ENCODE data around the gene CORT. TPM values are rescaled to one million over a fixed set of nuclear protein-coding genes. Genes with fewer than 3 reads are reported as not detected.
"Not testable (repeated sequence)": the region's sequence is repeated elsewhere in the genome, so short reads cannot be mapped to it uniquely, and the experiment has no call there.

Gene CORT
- total RNA-seq, 1 donor from 2014 or later, result 0.32 TPM

DNA sequence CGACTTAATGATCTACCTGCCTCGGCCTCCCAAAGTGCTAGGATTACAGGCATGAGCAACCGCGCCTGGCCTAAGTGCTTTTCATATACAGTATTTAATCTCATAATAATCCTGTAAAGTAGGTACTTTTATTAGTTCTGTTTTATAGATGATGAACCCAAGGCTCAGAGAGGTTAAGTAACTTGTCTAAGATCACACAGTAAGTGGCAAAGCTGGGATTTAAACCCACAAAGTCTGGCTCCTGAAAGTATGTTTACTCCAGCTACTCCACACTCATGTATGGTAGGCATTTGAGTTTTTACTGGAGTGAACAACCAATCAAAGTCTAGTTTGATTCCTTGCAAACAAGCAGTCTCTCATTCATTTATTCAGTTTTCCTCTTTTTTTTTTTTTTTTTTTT lies 20.2 kb downstream of the CORT start:
- DNase-seq (no peak), ATAC-seq (ENCODE audit: poor library complexity) (no peak)
- intact Hi-C loops (cut with DNase I), result no loop called here

DNA sequence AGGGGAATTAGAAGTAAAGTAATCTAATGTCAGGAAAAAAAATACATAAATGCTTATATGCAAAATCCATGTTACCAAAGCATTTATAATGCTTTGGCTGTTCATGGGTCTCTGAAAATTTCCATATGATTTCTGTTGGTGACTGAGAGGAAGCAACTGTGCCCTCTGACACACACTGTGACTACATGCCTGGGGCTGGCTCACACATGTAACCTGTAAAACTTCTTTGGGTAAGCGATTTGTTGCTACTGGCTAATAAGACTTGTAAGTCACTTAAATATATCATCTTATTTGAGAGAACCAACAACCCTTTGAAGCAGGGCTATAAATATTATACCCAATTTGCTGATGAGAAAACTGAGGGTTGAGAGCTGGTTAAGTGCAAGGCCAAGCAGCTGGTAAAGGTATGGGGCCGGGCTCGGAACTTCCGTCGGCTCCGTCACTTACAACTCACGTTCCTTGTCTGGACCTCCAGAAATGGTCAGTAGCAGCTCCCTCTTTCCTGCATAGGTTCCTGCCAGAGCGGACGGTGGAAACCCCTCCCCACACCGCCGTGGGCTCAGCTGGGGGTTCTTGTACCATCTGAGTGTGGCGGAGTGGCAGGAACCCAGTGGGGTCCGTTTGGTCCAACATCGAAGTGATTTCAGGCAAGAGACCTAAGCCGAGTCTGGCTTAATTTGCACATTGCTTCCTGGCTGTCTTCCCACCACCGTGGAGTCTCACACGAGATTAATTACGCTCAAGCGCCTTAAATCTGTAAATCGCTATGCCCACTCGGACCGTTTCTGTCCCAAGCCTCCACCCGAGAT lies 21.8 kb downstream of the CORT start:
- ATAC-seq (ENCODE audit: poor library complexity), result no peak
- intact Hi-C loops (cut with DNase I), result no loop called here
- DNase-seq, result no peak

DNA sequence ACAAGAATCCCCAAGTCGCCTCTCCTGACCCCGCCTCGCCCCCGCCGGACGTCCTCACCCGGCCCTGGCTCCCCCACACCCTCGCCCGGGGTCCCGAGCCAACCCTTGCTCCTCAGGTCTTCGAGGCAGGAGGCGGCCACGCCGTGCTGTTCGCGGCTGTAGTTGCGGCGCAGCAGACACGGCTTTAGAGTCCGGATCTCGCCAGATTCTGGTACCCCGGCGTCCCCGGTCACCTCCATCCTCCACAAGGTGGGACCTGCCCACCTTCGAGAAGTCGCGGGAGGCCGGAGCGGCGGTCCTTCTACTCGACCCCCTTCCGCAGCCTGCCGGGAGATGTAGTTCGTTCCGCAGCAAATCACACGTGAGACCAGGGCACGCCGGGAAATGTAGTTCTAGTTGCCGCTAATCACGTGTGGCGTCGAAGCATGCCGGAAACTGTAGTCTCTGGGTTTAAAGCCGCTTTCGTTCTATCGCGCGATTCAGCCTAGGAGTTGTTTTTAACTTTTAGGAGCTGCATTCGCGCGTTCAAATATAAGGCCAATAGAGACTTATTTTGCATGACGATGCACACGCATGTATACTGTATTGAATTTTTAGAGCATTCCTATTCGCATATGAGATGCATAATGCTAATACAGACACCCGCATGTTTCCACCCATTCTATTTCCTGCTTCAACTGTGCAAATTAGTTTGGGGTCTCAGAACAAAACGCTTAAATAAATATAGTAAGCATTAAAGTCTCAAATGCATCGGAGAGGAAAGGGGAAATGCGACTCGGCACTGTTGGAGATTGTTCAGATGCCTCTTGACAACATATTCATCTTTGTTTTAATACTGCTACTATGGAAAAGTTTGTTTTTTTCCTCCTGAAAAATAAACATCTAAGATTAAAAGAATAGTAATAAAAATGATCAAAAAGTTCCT lies 22.7 kb downstream of the CORT start, which contains the start of gene DFFA:
DFFA (minus strand) TSS at position 310 of the 925 bp plus-strand sequence; CDS start at position 239, 71 bp downstream.
- peak; percentile 96 for DNase-seq
- ATAC-seq (ENCODE audit: poor library complexity), result peak; percentile 91
- intact Hi-C loops (cut with DNase I), result no loop called here

DNA sequence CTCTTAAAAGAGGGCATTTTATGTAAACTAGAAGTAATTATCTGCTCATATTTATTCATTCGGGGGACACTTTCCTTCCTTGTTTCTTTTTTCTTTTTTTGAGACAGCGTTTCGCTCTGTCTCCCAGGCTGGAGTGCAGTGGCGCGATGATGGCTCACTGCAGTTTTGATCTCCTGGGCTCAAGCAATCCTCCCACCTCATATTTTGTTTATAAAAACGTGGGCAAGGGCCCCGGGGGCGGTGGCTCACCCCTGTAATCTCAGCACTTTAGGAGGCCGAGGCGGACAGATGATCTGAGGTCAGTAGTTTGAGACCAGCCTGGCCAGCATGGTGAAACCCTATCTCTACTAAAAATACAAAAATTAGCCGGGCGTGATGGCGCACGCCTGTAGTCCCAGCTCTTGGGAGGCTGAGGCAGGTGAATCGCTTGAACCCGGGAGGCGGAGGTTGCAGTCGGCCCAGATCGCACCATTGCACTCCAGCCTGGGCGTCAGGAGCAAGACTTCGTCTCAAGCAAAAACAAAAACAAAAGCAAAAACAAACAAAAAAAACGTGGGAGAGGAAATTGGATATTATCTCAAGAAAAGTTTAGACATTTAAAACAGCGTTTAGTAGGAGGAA lies 23.4 kb downstream of the CORT start:
- DNase-seq, result no peak
- ATAC-seq (ENCODE audit: poor library complexity), result no peak
- intact Hi-C loops (cut with DNase I), result no loop called here

DNA sequence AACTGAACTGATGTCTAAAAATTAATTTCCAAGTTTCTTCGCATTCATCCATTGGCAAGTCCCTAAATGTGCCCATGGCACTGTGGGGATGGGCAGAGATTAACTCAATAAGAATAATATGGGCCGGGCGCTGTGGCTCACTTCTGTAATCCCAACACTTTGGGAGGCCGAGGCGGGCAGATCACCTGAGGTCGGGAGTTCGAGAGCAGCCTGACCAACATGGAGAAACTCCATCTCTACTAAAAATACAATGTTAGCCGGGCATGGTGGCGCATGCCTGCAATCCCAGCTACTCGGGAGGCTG lies 24.4 kb downstream of the CORT start:
- intact Hi-C loops (cut with DNase I); DNase-seq; ATAC-seq (ENCODE audit: poor library complexity): not testable (repeated sequence)

DNA sequence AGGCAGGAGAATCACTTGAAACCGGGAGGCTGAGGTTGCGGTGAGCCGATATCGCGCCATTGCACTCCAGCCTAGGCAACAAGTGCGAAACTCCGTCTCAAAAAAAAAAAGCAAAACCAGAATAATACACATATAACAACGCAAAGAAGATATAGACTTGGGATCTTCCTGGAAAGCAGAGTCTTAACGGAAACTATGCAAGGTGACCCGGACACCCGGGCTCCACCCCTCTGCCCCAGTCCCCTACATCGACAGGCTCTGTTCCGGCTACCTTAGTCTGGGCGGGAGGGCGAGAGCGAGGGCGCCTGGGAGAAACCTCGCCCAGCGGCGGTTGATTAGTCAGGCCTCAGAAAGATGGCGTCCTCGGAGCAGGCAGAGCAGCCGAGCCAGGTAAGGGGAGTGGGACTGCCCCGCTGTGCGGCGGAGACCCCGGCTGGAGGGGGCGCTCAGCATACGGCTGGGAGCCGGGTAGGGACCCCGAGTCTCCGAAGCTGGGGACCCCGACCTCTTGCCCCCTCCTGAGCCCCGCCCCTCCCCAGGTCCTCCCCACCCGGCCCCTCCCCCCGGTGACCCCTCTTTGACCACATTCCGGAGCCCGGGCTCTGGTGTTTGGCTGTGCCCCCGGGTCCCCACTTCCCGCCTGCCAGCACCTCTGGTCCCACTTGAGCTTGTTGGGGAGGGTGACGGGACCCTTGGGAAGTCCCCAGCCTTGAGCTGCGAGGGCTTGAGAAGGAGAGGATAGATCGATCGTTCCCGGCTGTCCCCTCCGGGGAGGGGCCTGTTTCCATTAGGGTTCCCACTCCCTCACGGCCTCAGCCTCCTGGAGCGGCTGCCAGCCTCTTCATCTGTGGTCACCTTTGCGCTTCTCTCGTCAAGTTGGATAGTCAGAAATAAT lies 25.0 kb downstream of the CORT start, which contains the start of gene PEX14:
PEX14 (plus strand) TSS at position 338 of the 895 bp plus-strand sequence; CDS start at position 355, 17 bp downstream.
- intact Hi-C loops (cut with DNase I), result no loop called here
- ATAC-seq (ENCODE audit: poor library complexity) (peak; percentile 91), DNase-seq (peak; percentile 92)

DNA sequence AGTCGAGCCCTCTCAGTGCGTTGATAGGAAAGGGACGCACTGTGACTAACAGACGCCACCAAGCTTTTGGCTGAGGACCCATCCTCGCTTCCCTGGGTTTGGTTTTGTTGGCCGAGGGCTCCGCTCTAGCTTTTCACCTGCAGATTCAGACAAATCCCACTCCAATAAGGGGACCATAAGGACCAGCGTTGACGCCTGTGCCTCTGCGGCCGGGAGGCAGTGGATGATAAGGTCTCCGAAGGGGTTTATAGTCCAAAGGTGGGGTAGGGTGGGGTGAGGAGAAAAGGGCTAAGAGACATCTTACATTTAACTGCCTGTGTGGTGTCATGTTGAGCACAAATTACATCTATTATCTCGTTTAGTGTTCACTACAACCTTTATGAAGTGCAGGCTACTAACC lies 25.7 kb downstream of the CORT start:
- ATAC-seq (ENCODE audit: poor library complexity) (no peak), DNase-seq (no peak)
- intact Hi-C loops (cut with DNase I), result no loop called here

DNA sequence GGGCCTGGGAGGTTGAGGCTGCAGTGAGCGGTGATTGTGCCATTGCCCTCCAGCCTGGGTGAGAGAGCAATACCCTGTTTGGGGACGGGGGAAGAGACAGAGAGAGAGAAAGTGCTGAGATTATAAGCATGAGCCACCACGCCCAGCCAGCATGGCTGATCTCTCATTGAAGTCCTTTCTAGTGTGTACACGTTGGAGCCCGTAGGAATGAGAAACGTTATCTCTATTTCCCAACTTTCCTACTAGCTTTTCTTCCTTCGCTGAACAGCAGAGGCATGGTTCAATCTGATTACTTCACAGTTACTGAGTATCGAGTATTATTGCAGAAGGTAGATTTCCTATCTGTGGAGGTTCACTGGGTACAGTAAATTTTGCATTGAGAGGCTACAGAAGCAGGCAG lies 29.5 kb downstream of the CORT start:
- no peak for ATAC-seq (ENCODE audit: poor library complexity)
- no peak for DNase-seq
- intact Hi-C loops (cut with DNase I), result no loop called here

DNA sequence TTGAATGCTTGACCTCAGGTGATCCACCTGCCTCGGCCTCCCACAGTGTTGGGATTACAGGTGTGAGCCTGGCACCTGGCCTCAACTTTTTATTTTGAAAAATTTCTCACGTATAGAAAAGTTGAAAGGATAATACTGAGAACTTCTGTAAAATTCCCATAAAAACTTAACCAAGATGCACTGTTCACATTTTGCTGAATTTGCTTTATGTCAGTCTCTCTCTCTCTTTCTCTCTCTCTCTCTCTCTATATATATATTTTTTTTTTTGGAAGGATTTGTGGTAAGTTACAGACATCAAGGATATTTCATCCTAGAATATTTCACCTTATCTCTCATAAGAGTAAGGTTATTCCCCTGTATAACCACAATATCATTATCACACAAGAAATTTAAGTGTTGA lies 30.8 kb downstream of the CORT start:
- no peak for DNase-seq
- intact Hi-C loops (cut with DNase I), result no loop called here
- ATAC-seq (ENCODE audit: poor library complexity), result no peak

DNA sequence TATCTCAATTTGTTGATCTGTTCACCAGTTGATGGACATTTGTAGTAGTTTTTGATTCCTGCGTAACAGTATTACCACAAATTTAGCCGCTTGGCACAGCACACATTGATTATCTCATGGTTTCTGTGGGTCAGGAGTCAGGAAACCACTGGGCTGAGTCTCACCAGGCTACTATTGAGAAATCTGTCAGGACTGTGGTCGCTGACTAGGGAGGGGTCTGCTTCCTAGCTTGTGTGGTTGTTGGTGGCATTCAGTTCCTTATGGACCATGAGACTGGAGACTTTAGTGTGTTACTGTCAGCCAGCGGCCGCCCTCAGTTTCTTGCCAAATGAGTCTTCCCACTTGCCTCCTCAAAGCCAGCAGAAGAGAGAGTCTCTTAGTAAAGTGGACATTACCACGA lies 34.7 kb downstream of the CORT start:
- ATAC-seq (ENCODE audit: poor library complexity) (no peak), DNase-seq (no peak)
- intact Hi-C loops (cut with DNase I), result no loop called here

DNA sequence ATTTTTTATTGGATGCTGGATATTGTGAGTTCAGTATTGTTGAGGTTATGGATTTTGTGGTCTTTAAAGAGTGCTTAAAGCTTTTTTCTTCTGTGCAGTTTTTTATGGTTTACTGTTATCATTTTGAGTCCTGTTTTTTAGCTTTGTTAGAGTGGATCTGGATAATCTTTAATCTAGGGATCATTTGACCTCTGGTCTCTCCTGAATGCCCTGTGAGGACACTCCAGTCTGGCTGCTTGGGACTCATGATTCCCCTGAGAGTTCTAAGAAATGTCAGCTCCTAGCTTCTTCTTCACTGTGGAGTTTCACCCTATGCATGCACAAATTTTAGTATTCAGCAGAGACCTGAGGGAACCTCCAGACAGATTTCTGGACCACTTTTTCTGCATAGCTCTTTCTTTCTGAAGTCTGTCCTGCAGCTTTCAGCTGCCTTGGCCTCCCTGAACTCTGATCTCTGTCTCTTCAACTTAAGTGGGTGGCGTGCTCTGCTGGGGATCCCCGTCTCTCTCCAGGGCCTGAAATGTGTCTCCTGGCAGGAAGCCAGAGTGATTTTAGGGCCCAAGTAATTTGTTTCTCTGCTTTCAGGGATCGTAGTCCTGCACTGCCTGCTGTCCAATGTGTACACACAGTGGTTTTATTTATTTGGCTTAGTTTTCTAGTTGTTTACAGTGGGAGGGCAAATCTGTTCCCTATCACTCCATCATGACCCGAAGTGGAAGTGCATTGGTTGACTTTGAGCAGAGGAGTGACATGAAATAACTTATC lies 39.6 kb downstream of the CORT start:
- intact Hi-C loops (cut with DNase I), result loop anchor here (10.0 kb wide), 1 partner anchor 55 kb away; the partner anchor contains the start of gene CENPS
- DNase-seq (no peak), ATAC-seq (ENCODE audit: poor library complexity) (no peak)

DNA sequence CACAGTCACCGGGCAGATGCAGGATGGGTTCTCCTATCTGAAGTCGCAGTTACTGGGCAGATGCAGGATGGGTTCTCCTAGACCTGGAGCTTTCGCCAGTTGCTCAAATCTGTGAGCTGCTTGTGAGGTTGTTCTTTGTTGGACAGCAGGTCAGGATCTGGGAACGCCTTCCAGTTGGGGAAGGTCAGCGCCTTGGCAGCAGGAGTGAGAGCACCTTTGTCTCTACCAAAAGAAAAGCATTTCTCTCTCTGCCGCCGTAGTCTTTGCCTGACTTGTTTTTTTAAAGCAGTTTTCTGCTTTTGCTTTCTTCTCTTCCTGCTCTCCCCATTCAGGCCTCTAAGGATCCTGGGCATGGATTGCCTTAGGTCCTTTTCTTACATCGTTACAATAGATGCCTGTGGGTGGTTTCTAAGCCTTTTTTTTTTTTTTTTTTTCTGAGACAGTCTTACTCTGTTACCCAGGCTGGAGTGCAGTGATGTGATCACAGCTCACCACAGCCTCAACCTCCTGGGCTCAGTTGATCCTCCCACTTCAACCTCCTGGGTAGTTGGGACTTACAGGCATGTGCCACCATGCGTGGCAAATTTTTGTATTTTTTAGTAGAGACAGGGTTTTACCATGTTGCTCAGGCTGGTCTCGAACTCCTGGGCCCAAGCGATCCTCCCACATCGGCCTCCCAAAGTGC lies 40.6 kb downstream of the CORT start:
- intact Hi-C loops (cut with DNase I), result loop anchor here (10.0 kb wide), 1 partner anchor 56 kb away; the partner anchor contains the start of gene CENPS

DNA sequence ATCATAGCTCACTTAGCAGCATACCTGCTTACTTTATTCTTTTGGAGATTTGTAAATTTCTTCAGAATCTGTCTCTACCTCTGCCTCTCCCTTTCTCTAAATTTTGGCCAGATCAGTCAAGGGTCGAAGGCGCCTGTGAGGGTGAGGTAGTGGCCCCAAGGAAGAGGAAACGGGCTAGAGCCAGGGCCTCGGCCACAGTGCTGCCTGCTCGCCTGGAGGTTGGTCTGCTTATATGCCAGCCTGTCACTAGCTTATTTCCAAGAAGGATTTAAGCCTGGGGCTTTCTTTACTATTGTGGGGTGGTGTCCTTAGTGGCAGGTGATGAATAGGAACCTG lies 44.6 kb downstream of the CORT start:
- DNase-seq (no peak), ATAC-seq (ENCODE audit: poor library complexity) (no peak)
- intact Hi-C loops (cut with DNase I), result loop anchor here (10.0 kb wide), 1 partner anchor 60 kb away; the partner anchor contains the start of gene CENPS

More for the DNA sequence above, 40.6 kb downstream of the CORT start:
- ATAC-seq (ENCODE audit: poor library complexity), result no peak
- no peak for DNase-seq

DNA sequence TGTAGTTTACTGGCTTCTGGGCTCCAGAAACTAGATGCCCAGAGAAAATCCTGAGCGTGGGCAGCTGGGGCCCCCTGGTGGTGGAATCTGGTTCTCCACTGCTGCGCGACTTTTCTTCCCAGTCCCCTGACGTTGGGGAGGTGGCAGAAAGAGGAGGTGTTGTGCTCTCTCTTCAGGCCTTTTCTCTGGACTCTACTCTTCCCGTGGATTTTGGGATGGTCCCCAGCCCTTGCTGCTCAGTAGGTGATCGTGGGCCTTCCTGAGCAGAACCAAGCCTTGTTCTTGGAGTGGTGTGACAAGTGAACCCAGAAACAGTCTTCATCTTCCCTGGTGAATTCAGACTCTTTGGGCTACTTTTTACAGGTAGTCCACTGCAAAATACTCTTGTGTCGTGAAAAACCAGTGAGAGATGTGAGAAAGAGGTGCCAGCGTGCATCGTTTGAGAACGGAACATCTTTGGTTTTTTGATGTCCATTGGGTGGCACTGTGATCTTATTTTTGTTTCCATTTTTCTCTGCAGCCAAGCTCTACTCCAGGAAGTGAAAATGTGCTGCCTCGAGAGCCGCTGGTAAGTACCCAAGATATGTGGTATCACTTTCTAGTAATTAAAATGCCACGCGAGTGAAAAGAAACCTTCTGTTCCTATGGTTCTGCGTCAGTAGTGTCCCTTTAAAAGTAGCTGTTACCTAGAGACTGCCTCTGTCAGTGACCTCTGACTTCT lies 45.1 kb downstream of the CORT start:
- DNase-seq, result peak; percentile 81
- peak; percentile 91 for ATAC-seq (ENCODE audit: poor library complexity)
- intact Hi-C loops (cut with DNase I), result loop anchor here (10.0 kb wide), 1 partner anchor 60 kb away; the partner anchor contains the start of gene CENPS

DNA sequence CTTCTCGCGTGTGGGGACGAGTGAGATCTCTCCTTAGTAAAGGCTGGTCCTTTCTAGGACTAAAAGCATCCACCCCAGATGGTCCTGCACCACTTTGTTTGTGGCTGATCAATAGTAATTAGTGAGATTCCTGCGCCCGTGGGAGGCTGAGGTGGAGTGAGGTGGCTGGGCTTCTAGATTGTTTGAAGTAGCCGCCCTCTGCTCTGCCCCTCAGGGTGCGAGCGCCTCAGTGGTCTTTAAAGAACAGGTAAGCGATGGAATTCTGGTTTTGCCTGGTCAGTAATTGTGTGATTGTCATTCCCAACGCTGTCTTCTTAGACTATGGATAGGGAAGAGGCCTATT lies 45.6 kb downstream of the CORT start:
- no peak for DNase-seq
- no peak for ATAC-seq (ENCODE audit: poor library complexity)
- intact Hi-C loops (cut with DNase I), result loop anchor here (10.0 kb wide), 1 partner anchor 61 kb away; the partner anchor contains the start of gene CENPS

DNA sequence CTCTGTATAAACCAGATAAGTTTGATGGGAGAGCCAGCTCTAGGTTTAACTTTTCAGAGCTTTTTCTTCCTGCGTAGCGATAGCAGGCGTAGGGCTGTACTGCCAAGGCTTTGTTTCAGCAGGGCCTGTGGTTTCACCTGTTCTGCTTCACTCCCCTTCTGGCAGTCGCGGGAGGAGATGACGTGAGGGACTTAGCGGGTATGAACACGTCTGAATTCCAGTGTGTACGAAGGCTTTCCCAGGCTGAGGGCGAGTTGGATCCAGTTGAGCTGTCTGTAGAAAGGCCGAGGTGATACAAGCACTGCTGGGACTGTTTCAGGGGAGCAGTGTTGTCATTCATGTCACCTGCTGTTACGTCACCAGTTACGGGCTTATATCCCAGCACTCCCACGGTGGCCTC lies 46.1 kb downstream of the CORT start:
- ATAC-seq (ENCODE audit: poor library complexity) (peak; percentile 4), DNase-seq (no peak)
- intact Hi-C loops (cut with DNase I), result loop anchor here (10.0 kb wide), 1 partner anchor 61 kb away; the partner anchor contains the start of gene CENPS
